HL-60 (cell line): ENCODE data around the gene GPC4.

Source experiments
- DNase-seq, 2 experiments: peaks; one replicate each; pipeline ENCODE4 v3.0.0-alpha.2; 2010 to 2020; ENCODE audit warnings: low read depth in 1 of 2, low spot score in 1 of 2
- H3K27ac ChIP-seq: fragments of 250-450 bp; sonication (Bioruptor Pico); replicated peaks from 2 replicates; pipeline ENCODE4 v1.5.1; 2020; ENCODE audit warnings: mild to moderate bottlenecking, moderate library complexity
- H3K27me3 ChIP-seq: fragments of 250-450 bp; sonication (Bioruptor Pico); 2 replicates; pipeline ENCODE4 v1.5.1; 2021; ENCODE audit warnings: mild to moderate bottlenecking, moderate library complexity; ENCODE audit not compliant: insufficient read depth, poor library complexity, severe bottlenecking
- H3K4me3 ChIP-seq: replicated peaks from 2 replicates; pipeline ENCODE4 v1.5.1; 2011; ENCODE audit warnings: mild to moderate bottlenecking, control low read depth, low read length; ENCODE audit not compliant: insufficient read depth
- GABPA ChIP-seq: IDR thresholded peaks from 2 replicates; pipeline ENCODE4 v1.6.1; 2012; ENCODE audit warnings: low read depth
- POLR2AphosphoS5 ChIP-seq: IDR thresholded peaks from 2 replicates; pipeline ENCODE4 v1.6.1; 2012; ENCODE audit warnings: low read depth
- SPI1 ChIP-seq: IDR thresholded peaks from 2 replicates; pipeline ENCODE4 v1.6.1; 2012; ENCODE audit warnings: low read depth, mild to moderate bottlenecking, borderline replicate concordance
- TF ChIP-seq, protein P1 (sequence below): IDR thresholded peaks from one replicate; pipeline ENCODE4 v1.5.1; 2011; ENCODE audit warnings: low read length, control low read depth, inconsistent platforms; ENCODE audit not compliant: insufficient read depth
- TF ChIP-seq, protein P2 (sequence below): IDR thresholded peaks from 2 replicates; pipeline ENCODE4 v1.6.1; 2012; ENCODE audit warnings: low read depth; ENCODE audit not compliant: insufficient replicate concordance

GPC4 gene

DNA sequence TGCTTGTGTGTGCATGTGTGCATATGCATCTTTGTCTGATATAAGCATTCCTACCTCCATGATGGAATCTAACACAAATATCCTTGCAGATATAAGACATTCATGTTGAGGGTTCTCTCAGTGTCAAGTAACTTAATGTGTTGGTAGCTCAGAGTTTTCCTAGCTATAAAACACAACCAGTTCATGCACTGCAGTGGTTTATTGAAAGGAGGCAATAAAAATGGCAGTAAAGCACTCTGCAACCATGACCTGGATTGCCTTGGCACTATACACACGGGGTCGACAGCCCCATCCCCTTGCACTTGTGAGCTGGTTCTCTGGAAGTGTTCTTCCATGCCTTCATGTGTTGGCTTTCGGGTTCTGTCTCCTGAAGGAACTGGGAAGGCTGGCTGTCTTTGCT lies 38.9 kb downstream of the GPC4 start:
- no peak for DNase-seq
- Histone ChIP-seq H3K4me3 (no peak overlapping the region), H3K27ac (no peak overlapping the region), H3K27me3 (no peaks in the 10 kb centered on the region)
- TF ChIP-seq, protein P1, sequence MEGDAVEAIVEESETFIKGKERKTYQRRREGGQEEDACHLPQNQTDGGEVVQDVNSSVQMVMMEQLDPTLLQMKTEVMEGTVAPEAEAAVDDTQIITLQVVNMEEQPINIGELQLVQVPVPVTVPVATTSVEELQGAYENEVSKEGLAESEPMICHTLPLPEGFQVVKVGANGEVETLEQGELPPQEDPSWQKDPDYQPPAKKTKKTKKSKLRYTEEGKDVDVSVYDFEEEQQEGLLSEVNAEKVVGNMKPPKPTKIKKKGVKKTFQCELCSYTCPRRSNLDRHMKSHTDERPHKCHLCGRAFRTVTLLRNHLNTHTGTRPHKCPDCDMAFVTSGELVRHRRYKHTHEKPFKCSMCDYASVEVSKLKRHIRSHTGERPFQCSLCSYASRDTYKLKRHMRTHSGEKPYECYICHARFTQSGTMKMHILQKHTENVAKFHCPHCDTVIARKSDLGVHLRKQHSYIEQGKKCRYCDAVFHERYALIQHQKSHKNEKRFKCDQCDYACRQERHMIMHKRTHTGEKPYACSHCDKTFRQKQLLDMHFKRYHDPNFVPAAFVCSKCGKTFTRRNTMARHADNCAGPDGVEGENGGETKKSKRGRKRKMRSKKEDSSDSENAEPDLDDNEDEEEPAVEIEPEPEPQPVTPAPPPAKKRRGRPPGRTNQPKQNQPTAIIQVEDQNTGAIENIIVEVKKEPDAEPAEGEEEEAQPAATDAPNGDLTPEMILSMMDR, result no peak
- TF ChIP-seq POLR2AphosphoS5 (no peak), SPI1 (no peak), GABPA (no peak)
- TF ChIP-seq, protein P2, sequence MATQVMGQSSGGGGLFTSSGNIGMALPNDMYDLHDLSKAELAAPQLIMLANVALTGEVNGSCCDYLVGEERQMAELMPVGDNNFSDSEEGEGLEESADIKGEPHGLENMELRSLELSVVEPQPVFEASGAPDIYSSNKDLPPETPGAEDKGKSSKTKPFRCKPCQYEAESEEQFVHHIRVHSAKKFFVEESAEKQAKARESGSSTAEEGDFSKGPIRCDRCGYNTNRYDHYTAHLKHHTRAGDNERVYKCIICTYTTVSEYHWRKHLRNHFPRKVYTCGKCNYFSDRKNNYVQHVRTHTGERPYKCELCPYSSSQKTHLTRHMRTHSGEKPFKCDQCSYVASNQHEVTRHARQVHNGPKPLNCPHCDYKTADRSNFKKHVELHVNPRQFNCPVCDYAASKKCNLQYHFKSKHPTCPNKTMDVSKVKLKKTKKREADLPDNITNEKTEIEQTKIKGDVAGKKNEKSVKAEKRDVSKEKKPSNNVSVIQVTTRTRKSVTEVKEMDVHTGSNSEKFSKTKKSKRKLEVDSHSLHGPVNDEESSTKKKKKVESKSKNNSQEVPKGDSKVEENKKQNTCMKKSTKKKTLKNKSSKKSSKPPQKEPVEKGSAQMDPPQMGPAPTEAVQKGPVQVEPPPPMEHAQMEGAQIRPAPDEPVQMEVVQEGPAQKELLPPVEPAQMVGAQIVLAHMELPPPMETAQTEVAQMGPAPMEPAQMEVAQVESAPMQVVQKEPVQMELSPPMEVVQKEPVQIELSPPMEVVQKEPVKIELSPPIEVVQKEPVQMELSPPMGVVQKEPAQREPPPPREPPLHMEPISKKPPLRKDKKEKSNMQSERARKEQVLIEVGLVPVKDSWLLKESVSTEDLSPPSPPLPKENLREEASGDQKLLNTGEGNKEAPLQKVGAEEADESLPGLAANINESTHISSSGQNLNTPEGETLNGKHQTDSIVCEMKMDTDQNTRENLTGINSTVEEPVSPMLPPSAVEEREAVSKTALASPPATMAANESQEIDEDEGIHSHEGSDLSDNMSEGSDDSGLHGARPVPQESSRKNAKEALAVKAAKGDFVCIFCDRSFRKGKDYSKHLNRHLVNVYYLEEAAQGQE, result no peak

DNA sequence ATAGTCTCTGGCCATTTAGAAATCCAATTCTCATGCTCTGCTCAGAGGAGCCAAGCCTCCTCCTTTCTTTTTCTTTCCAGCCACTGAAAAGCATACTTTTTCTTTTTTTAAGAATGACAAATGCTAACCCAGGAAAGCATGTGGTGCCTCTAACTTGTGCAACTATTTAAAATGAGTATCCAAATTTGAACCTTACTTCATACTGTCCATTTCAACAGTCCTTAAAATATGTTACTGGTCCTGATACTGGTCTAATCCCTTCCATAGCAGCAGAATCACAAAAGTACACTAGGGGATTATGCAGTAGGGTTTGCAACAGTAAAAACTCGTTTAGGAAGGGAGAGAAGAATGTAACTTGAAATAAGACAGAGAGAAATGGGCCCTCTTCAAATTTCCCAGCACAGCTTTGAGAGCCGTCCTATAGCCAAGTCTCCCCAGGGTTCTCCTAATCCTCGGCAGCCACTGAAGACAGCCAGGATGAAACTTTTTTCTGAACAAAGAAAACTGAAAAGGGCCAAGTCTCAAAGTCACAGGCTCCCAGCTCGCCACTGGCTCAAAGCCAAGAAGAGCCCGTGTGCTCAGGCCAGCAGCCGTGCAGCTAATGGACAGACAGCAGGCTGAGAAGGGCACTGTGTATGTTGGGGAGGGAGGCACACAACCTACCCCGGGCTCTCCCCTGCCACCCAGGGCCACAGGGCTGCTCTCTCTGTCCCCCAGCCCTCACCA lies 39.5 kb downstream of the GPC4 start:
- no peak overlapping the region for H3K27ac ChIP-seq
- no peak for DNase-seq
- no peak overlapping the region for H3K4me3 ChIP-seq
- no peak for TF ChIP-seq GABPA
- TF ChIP-seq, protein P1, result no peak
- TF ChIP-seq POLR2AphosphoS5, result no peak
- TF ChIP-seq, protein P2, result no peak
- no peak for TF ChIP-seq SPI1
- H3K27me3 ChIP-seq, result no peaks in the 10 kb centered on the region

DNA sequence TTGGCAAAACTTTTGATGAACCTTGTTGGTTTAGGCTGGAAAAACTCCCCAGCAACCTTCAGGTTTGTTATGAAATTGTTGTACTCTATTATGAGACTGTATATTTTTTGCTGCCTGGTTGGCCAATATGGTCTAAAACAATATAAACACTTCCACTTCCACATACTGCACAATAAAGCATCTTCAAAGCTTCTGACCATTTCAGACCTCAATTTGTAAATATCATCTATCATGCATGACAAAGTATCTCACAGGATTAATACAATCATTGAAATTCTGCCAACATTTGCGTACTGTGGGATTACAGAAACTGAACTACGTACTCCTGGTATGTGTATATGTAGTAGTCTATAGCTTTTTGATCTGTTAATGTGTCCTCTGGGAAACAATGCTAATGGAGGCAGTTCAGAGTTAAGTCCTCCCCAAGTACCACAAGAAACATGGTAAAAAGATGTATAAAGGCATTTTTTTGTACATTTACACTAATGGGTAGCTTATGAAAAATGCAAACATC lies 40.4 kb downstream of the GPC4 start:
- H3K27ac ChIP-seq, result no peak overlapping the region
- H3K27me3 ChIP-seq, result no peaks in the 10 kb centered on the region
- H3K4me3 ChIP-seq, result no peak overlapping the region
- TF ChIP-seq, protein P1, result no peak
- TF ChIP-seq POLR2AphosphoS5, result no peak
- TF ChIP-seq, protein P2, result no peak
- no peak for TF ChIP-seq GABPA
- TF ChIP-seq SPI1, result no peak
- no peak for DNase-seq
